Common myeloid progenitor, CD34-positive (primary cell): ENCODE data around the gene TMEM43.

Experiments
- CTCF ChIA-PET: fragments of 350-600 bp; sonication (Branson Sonifier 250); formaldehyde crosslinking; loops from one replicate; lab custom pipeline; 2021; ENCODE audit warnings: antibody characterized with exemption; lab: Charles Lee
- POLR2A ChIA-PET: fragments of 350-600 bp; sonication (Branson Sonifier 250); formaldehyde crosslinking; loops from one replicate; lab custom pipeline; 2021; ENCODE audit warnings: antibody characterized with exemption; lab: Charles Lee
- DNase-seq, 3 donors: peaks; one replicate each; pipeline versions ENCODE4 v3.0.0 to v3.0.0-alpha.2; 2013
- H3K27ac ChIP-seq, 2 experiments: 1 replicate in 1 of 2; 2 replicates in 1 of 2; pipeline ENCODE4 v1.7.0; 2013; ENCODE audit warnings: inconsistent platforms in 2 of 2, low read length in 2 of 2, mild to moderate bottlenecking in 2 of 2, low read depth in 1 of 2, moderate library complexity in 1 of 2; ENCODE audit not compliant: severe bottlenecking in 2 of 2, insufficient read depth in 1 of 2, poor library complexity in 1 of 2
- H3K27me3 ChIP-seq, 5 experiments: replicated peaks in 2 of 5; 1 replicate in 3 of 5; 2 replicates in 2 of 5; pipeline versions ENCODE4 v1.6.1 to v1.7.0; 2013; ENCODE audit warnings: low read length in 4 of 5, mild to moderate bottlenecking in 2 of 5, moderate library complexity in 2 of 5, inconsistent platforms in 1 of 5; ENCODE audit not compliant: insufficient read depth in 5 of 5, control insufficient read depth in 4 of 5
- H3K36me3 ChIP-seq, 4 experiments: 1 replicate in 2 of 4; 2 replicates in 2 of 4; pipeline versions ENCODE4 v1.6.1 to v1.7.0; 2013; ENCODE audit warnings: low read length in 3 of 4, control low read depth in 1 of 4, mild to moderate bottlenecking in 1 of 4; ENCODE audit not compliant: control insufficient read depth in 4 of 4, insufficient read depth in 4 of 4
- H3K4me1 ChIP-seq, 4 experiments: 1 replicate in 3 of 4; 2 replicates in 1 of 4; pipeline versions ENCODE4 v1.6.1 to v1.7.1; 2013; ENCODE audit warnings: low read length in 3 of 4, mild to moderate bottlenecking in 3 of 4, control low read depth in 1 of 4, inconsistent platforms in 1 of 4, moderate library complexity in 1 of 4; ENCODE audit not compliant: control insufficient read depth in 4 of 4, insufficient read depth in 4 of 4; ENCODE audit errors: control extremely low read depth in 1 of 4
- H3K4me3 ChIP-seq, 7 experiments: 1 replicate in 4 of 7; 2 replicates in 3 of 7; pipeline versions ENCODE4 v1.5.1 to v1.7.0; 2013; ENCODE audit warnings: mild to moderate bottlenecking in 7 of 7, low read length in 6 of 7, moderate library complexity in 6 of 7, inconsistent platforms in 2 of 7, low read depth in 2 of 7, control low read depth in 1 of 7; ENCODE audit not compliant: insufficient read depth in 4 of 7, control insufficient read depth in 1 of 7; ENCODE audit errors: extremely low read depth in 1 of 7
- H3K9me3 ChIP-seq, 5 experiments: 1 replicate in 4 of 5; 2 replicates in 1 of 5; pipeline versions ENCODE4 v1.6.1 to v1.7.1; 2013; ENCODE audit warnings: low read length in 4 of 5, mild to moderate bottlenecking in 2 of 5, inconsistent platforms in 1 of 5, low read depth in 1 of 5, moderate library complexity in 1 of 5; ENCODE audit not compliant: control insufficient read depth in 4 of 5, insufficient read depth in 2 of 5; ENCODE audit errors: control extremely low read depth in 1 of 5
- WGBS: methylation state at CpG from one replicate; pipeline ENCODE4 v1.1.5; 2013; ENCODE audit not compliant: insufficient coverage; 5-methylcytosine and 5-hydroxymethylcytosine counted together

TMEM43 gene

GRCh38 chr3:14158370-14158769 lies 33.5 kb downstream of the TMEM43 start:
- Histone ChIP-seq H3K36me3 (peaks cover 25 to 87% (median 72%) of the 10 kb centered on the region in 4 experiments), H3K4me3 (no peak overlapping the region)

GRCh38 chr3:14159426-14159825 lies 34.6 kb downstream of the TMEM43 start:
- H3K4me1 ChIP-seq, result peaks cover 0 to 2% (median 0%) of the 10 kb centered on the region in 4 experiments
- no peak overlapping the region for H3K4me3 ChIP-seq
- H3K36me3 ChIP-seq, result peaks cover 28 to 88% (median 72%) of the 10 kb centered on the region in 4 experiments
- ChIA-PET POLR2A (interaction anchor here (0.7 kb wide), 1 partner anchor 1129 kb away, joined by 3 read pairs; no protein-coding TSS in a partner anchor), CTCF (interaction anchor here (1.4 to 2.3 kb wide), 4 partner anchors 11 to 263 kb away, joined by 4 to 8 read pairs (median 4); no protein-coding TSS in a partner anchor)
- WGBS, result 97% methylated on average over 5 of the region's 8 CpGs
- H3K27ac ChIP-seq, result no peak overlapping the region
- no peak for DNase-seq
- H3K27me3 ChIP-seq, result no peaks in the 10 kb centered on the region
- peaks cover 3 to 36% (median 11%) of the 10 kb centered on the region in 5 experiments for H3K9me3 ChIP-seq

More at GRCh38 chr3:14158370-14158769, 33.5 kb downstream of the TMEM43 start:
- no peak for DNase-seq
- Histone ChIP-seq H3K9me3 (peaks cover 3 to 27% (median 8%) of the 10 kb centered on the region in 5 experiments), H3K27ac (no peak overlapping the region), H3K4me1 (peaks cover 0 to 2% (median 0%) of the 10 kb centered on the region in 4 experiments), H3K27me3 (no peaks in the 10 kb centered on the region)
- CTCF ChIA-PET, result interaction anchor here (1.4 to 2.3 kb wide), 5 partner anchors 9 to 23 kb away, joined by 4 to 8 read pairs (median 4); no protein-coding TSS in a partner anchor
- WGBS, result 100% methylated on average over 11 of the region's 14 CpGs
- POLR2A ChIA-PET, result no interaction called here

GRCh38 chr3:14161282-14161681 lies 36.4 kb downstream of the TMEM43 start:
- ChIA-PET POLR2A (no interaction called here), CTCF (interaction anchor here (1.1 to 1.4 kb wide), 2 partner anchors 9 to 10 kb away, joined by 4 to 6 read pairs; no protein-coding TSS in a partner anchor)
- WGBS, result no CpG with 5 or more reads among the region's 2 CpGs
- Histone ChIP-seq H3K9me3 (peaks cover 3 to 39% (median 11%) of the 10 kb centered on the region in 5 experiments), H3K4me3 (no peak overlapping the region), H3K36me3 (peaks cover 31 to 100% (median 83%) of the 10 kb centered on the region in 4 experiments), H3K27ac (no peak overlapping the region), H3K27me3 (no peaks in the 10 kb centered on the region), H3K4me1 (no peaks in the 10 kb centered on the region)
- peak in 2 of 3 donors; percentile 24 to 26 for DNase-seq

- 80% methylated on average over 1 of the region's 2 CpGs for WGBS
- POLR2A ChIA-PET, result no interaction called here
- peaks cover 31 to 99% (median 82%) of the 10 kb centered on the region in 4 experiments for H3K36me3 ChIP-seq
Observed at GRCh38 chr3:14162178-14162577, 37.3 kb downstream of the TMEM43 start.

GRCh38 chr3:14166877-14167603 lies 42.2 kb downstream of the TMEM43 start:
- Histone ChIP-seq H3K27ac (no peak overlapping the region), H3K4me3 (no peak overlapping the region), H3K4me1 (peaks cover 0 to 3% (median 0%) of the 10 kb centered on the region in 4 experiments), H3K27me3 (no peaks in the 10 kb centered on the region), H3K9me3 (peaks cover 3 to 24% (median 7%) of the 10 kb centered on the region in 5 experiments), H3K36me3 (peaks cover 50 to 97% (median 74%) of the 10 kb centered on the region in 4 experiments)
- ChIA-PET POLR2A (no interaction called here), CTCF (interaction anchor here (1.6 to 2.2 kb wide), 2 partner anchors 10 to 12 kb away, joined by 4 to 7 read pairs; no protein-coding TSS in a partner anchor)
- DNase-seq, result no peak
- 95% methylated on average over 4 of the region's 9 CpGs for WGBS

More at GRCh38 chr3:14162178-14162577, 37.3 kb downstream of the TMEM43 start:
- Histone ChIP-seq H3K27ac (no peak overlapping the region), H3K9me3 (peaks cover 3 to 39% (median 11%) of the 10 kb centered on the region in 5 experiments), H3K27me3 (no peaks in the 10 kb centered on the region), H3K4me1 (no peaks in the 10 kb centered on the region), H3K4me3 (peak overlapping the region in 1 of 7 experiments; percentile 1)
- no peak for DNase-seq
- CTCF ChIA-PET, result interaction anchor here (0.8 to 1.4 kb wide), 2 partner anchors 10 to 18 kb away, joined by 4 to 6 read pairs; no protein-coding TSS in a partner anchor

GRCh38 chr3:14169435-14169834 lies 44.6 kb downstream of the TMEM43 start:
- DNase-seq, result no peak
- no peak overlapping the region for H3K27ac ChIP-seq
- POLR2A ChIA-PET, result no interaction called here

More at GRCh38 chr3:14169435-14169834, 44.6 kb downstream of the TMEM43 start:
- CTCF ChIA-PET, result no interaction called here
- Histone ChIP-seq H3K4me3 (no peak overlapping the region), H3K4me1 (peaks cover 0 to 3% (median 0%) of the 10 kb centered on the region in 4 experiments), H3K36me3 (peaks cover 38 to 82% (median 62%) of the 10 kb centered on the region in 4 experiments), H3K27me3 (no peaks in the 10 kb centered on the region), H3K9me3 (peaks cover 0 to 3% (median under 1%) of the 10 kb centered on the region in 5 experiments)
- no CpG with 5 or more reads among the region's 2 CpGs for WGBS
